ENCODE results near the gene TNFRSF4.

Gene TNFRSF4

DNA sequence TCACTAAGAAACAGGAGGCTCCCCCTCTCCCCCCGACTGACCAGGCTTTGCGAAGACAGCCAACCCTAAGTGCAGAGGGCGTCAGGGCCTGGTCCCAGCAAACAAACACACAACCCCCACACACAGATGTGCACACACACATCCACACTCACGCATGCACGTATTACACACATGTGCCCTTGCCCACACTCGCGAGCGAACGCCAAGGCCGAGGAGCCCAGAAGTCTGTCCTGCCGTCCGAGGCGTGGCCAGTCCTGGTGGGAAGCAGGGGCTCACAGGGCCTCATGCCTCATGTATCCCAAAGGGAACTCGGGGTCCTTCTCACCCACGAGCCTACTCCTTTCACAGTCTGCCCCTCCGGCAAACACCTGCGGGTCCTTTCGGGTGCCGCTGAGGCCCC, 15.8 kb upstream of the TNFRSF4 start:
- Mint-ChIP-seq H3K27ac (peak overlapping the region; percentile 46), H3K36me3 (peaks cover 19% of the 10 kb centered on the region), H3K9me3 (no peaks in the 10 kb centered on the region), H3K4me1 (peaks cover 38% of the 10 kb centered on the region), H3K4me3 (peak overlapping the region; percentile 93), H3K27me3 (no peaks in the 10 kb centered on the region)

DNA sequence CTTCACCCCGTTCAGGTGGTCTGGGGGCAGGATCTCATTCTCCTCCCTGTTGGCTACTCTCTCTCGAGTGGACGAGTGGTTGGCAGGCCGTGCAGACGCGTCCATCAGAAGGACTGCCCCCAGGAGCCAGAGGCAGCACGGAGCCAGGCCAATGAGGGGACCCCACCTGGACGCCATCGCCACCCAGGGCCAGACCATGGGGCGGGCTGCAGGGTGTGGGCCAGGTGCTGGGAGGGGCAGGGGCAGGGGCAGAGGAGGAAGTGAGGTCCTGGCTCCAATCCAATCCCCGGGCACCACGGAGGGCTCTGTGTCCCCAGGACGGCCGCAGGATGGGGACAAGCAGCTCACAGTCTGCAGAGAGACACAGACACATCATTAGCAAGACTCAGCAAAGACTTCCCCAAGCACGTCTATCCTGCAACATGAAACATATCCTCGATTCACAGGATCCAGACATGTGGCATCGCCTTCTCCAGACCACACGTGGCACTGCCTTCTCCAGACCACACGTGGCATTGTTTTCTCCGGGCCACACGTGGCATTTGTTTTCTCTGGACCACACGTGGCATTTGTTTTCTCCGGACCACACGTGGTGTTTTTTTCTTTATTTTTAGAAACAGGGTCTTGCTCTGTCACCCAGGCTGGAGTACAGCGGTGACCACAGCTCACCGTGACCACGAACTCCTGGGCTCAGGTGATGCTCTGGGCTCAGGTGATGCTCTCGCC, 14.8 kb upstream of the TNFRSF4 start:
- H3K9me3 Mint-ChIP-seq, result no peaks in the 10 kb centered on the region
- no peak overlapping the region for H3K4me3 Mint-ChIP-seq
- no peak overlapping the region for H3K27ac Mint-ChIP-seq
- peaks cover 28% of the 10 kb centered on the region for H3K4me1 Mint-ChIP-seq
- no peaks in the 10 kb centered on the region for H3K27me3 Mint-ChIP-seq
- peaks cover 18% of the 10 kb centered on the region for H3K36me3 Mint-ChIP-seq

DNA sequence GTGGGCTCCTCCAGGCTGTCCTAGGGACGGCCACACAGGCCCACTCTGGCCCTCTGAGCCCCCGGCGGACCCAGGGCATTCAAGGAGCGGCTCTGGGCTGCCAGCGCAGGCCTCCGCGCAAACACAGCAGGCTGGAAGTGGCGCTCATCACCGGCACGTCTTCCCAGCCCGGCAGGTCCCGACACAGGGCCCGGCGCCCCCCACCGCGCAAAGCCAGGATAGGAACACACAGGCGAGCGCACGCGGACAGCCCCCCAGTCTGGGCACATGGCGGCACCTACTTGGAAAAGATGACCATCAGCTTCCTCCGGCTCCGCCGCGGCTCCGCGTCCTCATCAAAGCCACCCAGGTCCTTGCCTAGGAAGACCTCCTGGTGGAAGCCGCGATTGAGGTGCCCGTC, 14.2 kb upstream of the TNFRSF4 start:
- Mint-ChIP-seq H3K4me1 (peaks cover 24% of the 10 kb centered on the region), H3K4me3 (no peak overlapping the region), H3K36me3 (peaks cover 15% of the 10 kb centered on the region), H3K27ac (no peak overlapping the region), H3K9me3 (no peaks in the 10 kb centered on the region), H3K27me3 (no peaks in the 10 kb centered on the region)

DNA sequence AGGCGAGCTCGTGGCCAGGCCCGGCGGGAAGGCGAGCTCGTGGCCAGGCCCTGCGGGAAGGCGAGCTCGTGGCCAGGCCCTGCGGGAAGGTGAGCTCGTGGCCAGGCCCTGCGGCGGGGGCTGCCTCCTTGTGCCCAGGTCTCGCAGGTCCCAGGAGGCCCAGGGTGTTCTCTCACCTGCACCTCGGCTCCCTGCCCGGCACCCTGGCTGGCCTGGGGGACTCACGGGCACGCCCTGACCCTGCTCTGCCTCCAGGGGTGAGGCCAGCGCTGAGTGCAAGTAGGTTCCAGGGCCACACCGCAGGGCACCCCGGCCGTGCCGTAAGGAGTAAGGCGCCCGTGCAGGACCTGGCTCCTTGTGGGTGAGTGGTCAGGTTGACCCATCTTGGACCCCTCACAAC, 13.4 kb upstream of the TNFRSF4 start:
- no peak overlapping the region for H3K27ac Mint-ChIP-seq
- no peak overlapping the region for H3K4me3 Mint-ChIP-seq
- peaks cover 30% of the 10 kb centered on the region for H3K4me1 Mint-ChIP-seq
- no peaks in the 10 kb centered on the region for H3K9me3 Mint-ChIP-seq
- peaks cover 19% of the 10 kb centered on the region for H3K36me3 Mint-ChIP-seq
- no peaks in the 10 kb centered on the region for H3K27me3 Mint-ChIP-seq

DNA sequence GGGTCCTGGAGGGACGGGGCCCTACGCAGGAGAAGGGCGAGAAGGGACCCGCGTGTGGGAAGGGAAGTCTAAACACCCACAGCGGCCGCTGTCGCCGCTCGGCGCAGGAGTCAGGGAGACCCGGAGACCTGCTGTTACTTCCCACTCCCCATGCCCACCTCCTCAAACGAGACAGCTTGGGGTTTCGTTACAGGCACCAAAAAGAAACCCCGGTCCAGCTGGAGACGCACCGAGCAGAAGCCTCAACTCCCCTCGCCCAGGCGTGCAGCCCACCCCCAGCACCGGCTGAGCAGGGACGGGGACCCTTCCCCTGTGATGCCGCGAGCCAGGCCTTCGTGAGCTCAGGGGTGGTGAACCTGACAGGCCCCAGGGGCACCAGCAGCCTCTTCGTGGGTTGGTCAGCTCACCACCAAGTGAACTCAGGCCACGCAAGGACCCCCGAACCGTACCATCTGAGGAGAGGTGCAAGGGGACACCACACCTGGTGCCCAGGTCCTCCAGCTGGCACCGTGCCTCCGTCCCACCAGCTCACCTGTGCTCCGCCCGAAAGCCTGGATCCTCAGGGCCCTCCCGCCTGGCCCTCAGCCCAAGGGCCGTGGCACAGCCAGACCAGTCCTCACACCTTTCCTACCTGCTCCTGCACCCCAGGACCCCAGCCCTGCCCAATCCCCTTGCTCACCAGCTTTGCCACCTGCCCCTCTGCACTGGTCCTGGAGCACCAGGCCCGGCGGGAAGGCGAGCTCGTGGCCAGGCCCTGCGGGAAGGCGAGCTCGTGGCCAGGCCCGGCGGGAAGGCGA, 12.8 kb upstream of the TNFRSF4 start:
- H3K4me3 Mint-ChIP-seq, result no peak overlapping the region
- H3K36me3 Mint-ChIP-seq, result peaks cover 19% of the 10 kb centered on the region
- H3K27ac Mint-ChIP-seq, result no peak overlapping the region
- H3K4me1 Mint-ChIP-seq, result peaks cover 32% of the 10 kb centered on the region
- no peaks in the 10 kb centered on the region for H3K27me3 Mint-ChIP-seq
- no peaks in the 10 kb centered on the region for H3K9me3 Mint-ChIP-seq

GRCh38 chr1:1225913-1226312, 12.0 kb upstream of the TNFRSF4 start:
- H3K4me3 Mint-ChIP-seq, result peak overlapping the region; percentile 23
- peaks cover 19% of the 10 kb centered on the region for H3K36me3 Mint-ChIP-seq
- H3K27me3 Mint-ChIP-seq, result no peaks in the 10 kb centered on the region
- no peaks in the 10 kb centered on the region for H3K9me3 Mint-ChIP-seq
- peaks cover 34% of the 10 kb centered on the region for H3K4me1 Mint-ChIP-seq
- H3K27ac Mint-ChIP-seq, result no peak overlapping the region

- H3K4me3 Mint-ChIP-seq, result no peak overlapping the region
- H3K9me3 Mint-ChIP-seq, result no peaks in the 10 kb centered on the region
Observed at GRCh38 chr1:1225238-1225845, 11.4 kb upstream of the TNFRSF4 start.

GRCh38 chr1:1223891-1224290, 9.9 kb upstream of the TNFRSF4 start:
- H3K27me3 Mint-ChIP-seq, result no peaks in the 10 kb centered on the region
- H3K4me1 Mint-ChIP-seq, result peaks cover 19% of the 10 kb centered on the region
- no peak overlapping the region for H3K27ac Mint-ChIP-seq
- H3K36me3 Mint-ChIP-seq, result peaks cover 12% of the 10 kb centered on the region
- H3K4me3 Mint-ChIP-seq, result no peak overlapping the region
- H3K9me3 Mint-ChIP-seq, result no peaks in the 10 kb centered on the region

More at GRCh38 chr1:1225238-1225845, 11.4 kb upstream of the TNFRSF4 start:
- H3K27ac Mint-ChIP-seq, result no peak overlapping the region
- H3K36me3 Mint-ChIP-seq, result peaks cover 18% of the 10 kb centered on the region
- H3K4me1 Mint-ChIP-seq, result peaks cover 30% of the 10 kb centered on the region
- no peaks in the 10 kb centered on the region for H3K27me3 Mint-ChIP-seq

GRCh38 chr1:1223321-1223720, 9.4 kb upstream of the TNFRSF4 start:
- Mint-ChIP-seq H3K27me3 (no peaks in the 10 kb centered on the region), H3K4me1 (peaks cover 19% of the 10 kb centered on the region), H3K27ac (no peak overlapping the region), H3K4me3 (no peak overlapping the region), H3K9me3 (no peaks in the 10 kb centered on the region), H3K36me3 (peaks cover 13% of the 10 kb centered on the region)

DNA sequence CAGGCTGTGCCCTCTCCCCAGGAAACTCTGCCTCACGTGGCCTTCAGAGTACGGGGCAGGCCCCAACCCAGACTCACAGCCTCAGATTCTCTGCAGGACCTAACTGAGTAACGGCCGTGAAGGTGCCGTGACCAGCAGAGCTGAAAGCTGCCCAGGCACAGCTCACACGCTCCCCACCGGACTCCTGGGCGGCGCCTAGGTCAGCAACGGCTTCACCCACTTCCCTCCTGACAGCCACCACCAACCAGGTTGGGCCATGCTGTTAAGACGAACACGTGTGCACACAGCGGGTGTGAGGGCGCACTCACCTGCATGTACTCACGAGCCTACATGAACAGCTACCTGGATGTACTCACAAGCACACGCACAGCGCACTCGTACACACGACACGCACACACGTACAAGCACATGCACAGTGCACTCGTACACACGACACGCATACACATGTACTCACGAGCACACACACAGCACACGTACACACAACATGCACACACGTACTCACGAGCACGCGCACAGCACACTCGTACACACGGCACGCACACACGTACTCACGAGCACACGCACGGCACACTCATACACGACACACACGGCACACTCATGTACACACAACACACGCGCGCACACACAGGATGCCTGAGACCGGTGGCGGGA, 8.7 kb upstream of the TNFRSF4 start:
- no peaks in the 10 kb centered on the region for H3K9me3 Mint-ChIP-seq
- H3K4me3 Mint-ChIP-seq, result no peak overlapping the region
- H3K4me1 Mint-ChIP-seq, result peaks cover 19% of the 10 kb centered on the region
- H3K27me3 Mint-ChIP-seq, result no peaks in the 10 kb centered on the region
- peaks cover 14% of the 10 kb centered on the region for H3K36me3 Mint-ChIP-seq
- peak overlapping the region; percentile 41 for H3K27ac Mint-ChIP-seq

DNA sequence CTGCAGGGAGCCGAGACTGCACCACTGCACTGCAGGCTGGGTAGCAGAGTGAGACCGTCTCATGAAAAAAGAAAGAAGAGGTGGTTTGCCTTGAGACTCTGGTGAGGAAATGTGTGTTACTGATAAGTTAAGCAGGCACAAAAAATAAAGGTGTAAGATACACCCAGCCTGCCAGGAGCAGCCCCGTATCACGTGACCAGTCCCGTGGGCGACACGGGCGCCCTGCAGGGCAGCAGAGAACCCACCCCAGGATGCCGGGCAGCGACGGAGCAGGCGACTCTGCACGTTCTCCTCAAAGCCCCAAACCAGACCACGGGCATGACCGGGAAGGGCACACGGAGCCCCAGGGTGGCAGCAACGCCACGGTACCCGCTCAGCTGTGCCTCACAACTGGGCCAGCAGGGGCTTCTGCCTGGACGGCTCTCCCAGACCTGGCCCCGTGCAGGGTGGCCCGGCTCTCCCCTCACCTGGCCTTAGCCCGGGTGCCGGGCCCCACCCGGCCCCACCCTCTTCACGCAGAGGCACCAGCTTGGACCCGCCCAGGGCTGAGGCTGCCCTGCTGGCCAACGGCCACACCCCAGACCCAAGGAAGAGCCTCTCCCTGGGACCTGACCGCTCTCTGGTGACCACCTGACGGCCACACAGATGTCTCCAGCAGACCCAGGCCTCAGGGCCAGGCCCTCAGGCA, 8.1 kb upstream of the TNFRSF4 start:
- Mint-ChIP-seq H3K9me3 (no peaks in the 10 kb centered on the region), H3K27me3 (no peaks in the 10 kb centered on the region), H3K36me3 (peaks cover 16% of the 10 kb centered on the region), H3K4me3 (no peak overlapping the region), H3K4me1 (peaks cover 19% of the 10 kb centered on the region), H3K27ac (no peak overlapping the region)

DNA sequence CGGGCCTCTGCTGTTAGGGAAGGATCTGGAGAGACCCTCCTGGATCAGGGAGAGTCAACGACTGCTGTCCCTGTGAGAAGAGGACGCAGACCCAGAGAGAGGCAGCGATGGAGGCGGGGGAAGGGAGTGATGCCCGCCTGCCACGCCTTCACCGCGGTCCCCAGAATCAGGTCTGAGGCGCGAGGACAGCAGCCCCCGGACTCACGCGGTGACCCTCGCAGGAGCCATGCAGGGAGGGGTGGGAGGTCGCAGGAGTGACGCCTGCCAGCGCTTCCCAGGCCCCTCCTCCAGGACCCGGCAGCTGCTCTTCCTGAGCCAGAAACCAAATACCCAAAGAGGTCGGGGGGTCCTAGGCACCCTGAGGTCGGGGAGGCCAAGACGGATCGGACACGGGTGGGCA, 6.2 kb upstream of the TNFRSF4 start:
- Mint-ChIP-seq H3K36me3 (peaks cover 13% of the 10 kb centered on the region), H3K4me1 (peaks cover 21% of the 10 kb centered on the region), H3K27ac (no peak overlapping the region), H3K4me3 (no peak overlapping the region), H3K9me3 (no peaks in the 10 kb centered on the region), H3K27me3 (no peaks in the 10 kb centered on the region)

- H3K4me3 Mint-ChIP-seq, result no peak overlapping the region
- no peaks in the 10 kb centered on the region for H3K27me3 Mint-ChIP-seq
- H3K4me1 Mint-ChIP-seq, result peaks cover 28% of the 10 kb centered on the region
- peaks cover 12% of the 10 kb centered on the region for H3K36me3 Mint-ChIP-seq
- H3K9me3 Mint-ChIP-seq, result no peaks in the 10 kb centered on the region
- H3K27ac Mint-ChIP-seq, result no peak overlapping the region
Observed at GRCh38 chr1:1219341-1219740, 5.4 kb upstream of the TNFRSF4 start.

- Mint-ChIP-seq H3K4me1 (peaks cover 30% of the 10 kb centered on the region), H3K27ac (no peak overlapping the region), H3K4me3 (no peak overlapping the region), H3K9me3 (no peaks in the 10 kb centered on the region), H3K36me3 (peaks cover 12% of the 10 kb centered on the region), H3K27me3 (no peaks in the 10 kb centered on the region)
Observed at GRCh38 chr1:1218524-1219200, 4.7 kb upstream of the TNFRSF4 start.
